ENCODE measurements around the gene PLOD1. TPM values are rescaled to one million over a fixed set of nuclear protein-coding genes. Genes with fewer than 3 reads are reported as not detected.

Gene PLOD1
- total RNA-seq, 1 experiment from 2014 or later = 156 TPM

GRCh38 chr1:11925938-11926292, 8.6 kb upstream of the PLOD1 start:
- H3K36me3 ChIP-seq (ENCODE audit: control insufficient read depth, insufficient read depth, low read length) = no peaks in the 10 kb centered on the region
- ChIA-PET POLR2A (interaction anchor here (0.5 kb wide), 1 partner anchor 126 kb away, joined by 6 read pairs; no protein-coding TSS in a partner anchor), CTCF (no interaction called here)
- no peak for DNase-seq (ENCODE audit: low read depth, low spot score)
- no peak overlapping the region for H3K27ac ChIP-seq (ENCODE audit: low read length)
- intact Hi-C loops (cut with micrococcal nuclease; ENCODE audit: unreplicated experiment) (no loop called here), in situ Hi-C loops (cut with HindIII; ENCODE audit: low pct_unique_long_range_greater_than_20kb, low sequenced_read_pairs) (no loop called here)
- TF ChIP-seq TCF7L2 (IDR thresholded peaks at IDR 0.05; ENCODE audit: low read depth, low read length) (no peak), POLR2AphosphoS5 (IDR thresholded peaks at IDR 0.05; ENCODE audit: low read depth, low read length) (no peak), SIN3A (IDR thresholded peaks at IDR 0.05; ENCODE audit: borderline replicate concordance, insufficient read depth, low read depth, low read length) (no peak), CTCF (IDR thresholded peaks at IDR 0.05) (no peak)
- TF ChIP-seq, protein P1, sequence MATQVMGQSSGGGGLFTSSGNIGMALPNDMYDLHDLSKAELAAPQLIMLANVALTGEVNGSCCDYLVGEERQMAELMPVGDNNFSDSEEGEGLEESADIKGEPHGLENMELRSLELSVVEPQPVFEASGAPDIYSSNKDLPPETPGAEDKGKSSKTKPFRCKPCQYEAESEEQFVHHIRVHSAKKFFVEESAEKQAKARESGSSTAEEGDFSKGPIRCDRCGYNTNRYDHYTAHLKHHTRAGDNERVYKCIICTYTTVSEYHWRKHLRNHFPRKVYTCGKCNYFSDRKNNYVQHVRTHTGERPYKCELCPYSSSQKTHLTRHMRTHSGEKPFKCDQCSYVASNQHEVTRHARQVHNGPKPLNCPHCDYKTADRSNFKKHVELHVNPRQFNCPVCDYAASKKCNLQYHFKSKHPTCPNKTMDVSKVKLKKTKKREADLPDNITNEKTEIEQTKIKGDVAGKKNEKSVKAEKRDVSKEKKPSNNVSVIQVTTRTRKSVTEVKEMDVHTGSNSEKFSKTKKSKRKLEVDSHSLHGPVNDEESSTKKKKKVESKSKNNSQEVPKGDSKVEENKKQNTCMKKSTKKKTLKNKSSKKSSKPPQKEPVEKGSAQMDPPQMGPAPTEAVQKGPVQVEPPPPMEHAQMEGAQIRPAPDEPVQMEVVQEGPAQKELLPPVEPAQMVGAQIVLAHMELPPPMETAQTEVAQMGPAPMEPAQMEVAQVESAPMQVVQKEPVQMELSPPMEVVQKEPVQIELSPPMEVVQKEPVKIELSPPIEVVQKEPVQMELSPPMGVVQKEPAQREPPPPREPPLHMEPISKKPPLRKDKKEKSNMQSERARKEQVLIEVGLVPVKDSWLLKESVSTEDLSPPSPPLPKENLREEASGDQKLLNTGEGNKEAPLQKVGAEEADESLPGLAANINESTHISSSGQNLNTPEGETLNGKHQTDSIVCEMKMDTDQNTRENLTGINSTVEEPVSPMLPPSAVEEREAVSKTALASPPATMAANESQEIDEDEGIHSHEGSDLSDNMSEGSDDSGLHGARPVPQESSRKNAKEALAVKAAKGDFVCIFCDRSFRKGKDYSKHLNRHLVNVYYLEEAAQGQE (IDR thresholded peaks at IDR 0.05; ENCODE audit: insufficient read depth in 1 of 2, low read depth in 2 of 2, low read length in 1 of 2) = no peak
- H3K4me3 ChIP-seq (ENCODE audit: low read depth in 2 of 2, low read length in 2 of 2) = peak overlapping the region; percentile 52 to 69
- peak; percentile 55 for ATAC-seq
- peaks cover 33% of the 10 kb centered on the region for H3K4me1 ChIP-seq (ENCODE audit: control insufficient read depth, insufficient read depth, low read length)
- BruUV-seq (replicated peaks) = no TSS peak
- no peaks in the 10 kb centered on the region for H3K27me3 ChIP-seq (ENCODE audit: control insufficient read depth, insufficient read depth, low read length)
- H3K9me3 ChIP-seq (ENCODE audit: control insufficient read depth, insufficient read depth, low read depth, low read length) = no peaks in the 10 kb centered on the region

DNA sequence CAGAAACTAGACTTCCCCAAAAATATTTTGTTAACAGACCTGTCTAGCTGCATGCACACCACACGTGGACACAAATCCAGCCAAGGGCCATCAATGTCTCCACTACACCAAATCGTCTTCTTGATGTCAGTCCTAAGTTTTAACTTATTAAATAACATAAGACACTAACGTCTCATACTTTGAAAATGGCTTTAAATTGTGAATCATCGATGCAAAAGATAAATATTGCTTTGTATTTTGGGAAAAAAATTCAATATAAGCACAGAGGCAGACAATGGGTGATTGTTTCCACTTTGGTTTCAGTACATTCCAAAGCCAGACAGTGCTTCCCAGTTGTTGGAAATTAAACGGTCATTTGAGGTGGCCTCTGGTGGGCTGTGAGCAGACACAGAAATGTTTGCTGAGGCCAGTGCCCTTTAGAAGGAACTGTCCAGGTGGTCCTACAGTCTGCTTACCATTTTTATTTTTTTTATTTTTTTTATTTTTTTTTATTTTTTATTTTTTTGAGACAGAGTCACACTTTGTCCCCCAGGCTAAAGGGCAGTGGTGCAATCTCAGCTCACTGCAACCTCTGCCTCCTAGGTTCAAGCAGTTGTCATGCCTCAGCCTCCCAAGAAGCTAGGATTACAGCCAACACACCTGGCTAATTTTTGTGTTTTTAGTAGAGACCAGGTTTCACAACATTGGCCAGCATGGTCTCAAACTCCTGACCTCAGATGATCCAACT, 6.5 kb upstream of the PLOD1 start:
- no peak overlapping the region for H3K4me3 ChIP-seq (ENCODE audit: low read depth in 2 of 2, low read length in 2 of 2)
- DNase-seq (ENCODE audit: low read depth, low spot score) = no peak
- intact Hi-C loops (cut with micrococcal nuclease; ENCODE audit: unreplicated experiment) = no loop called here
- in situ Hi-C loops (cut with HindIII; ENCODE audit: low pct_unique_long_range_greater_than_20kb, low sequenced_read_pairs) = no loop called here
- ATAC-seq = no peak
- ChIA-PET POLR2A (interaction anchor here (0.6 to 1.5 kb wide), 3 partner anchors 18 to 59 kb away, joined by 3 to 9 read pairs (median 4); no protein-coding TSS in a partner anchor), CTCF (no interaction called here)
- H3K9me3 ChIP-seq (ENCODE audit: control insufficient read depth, insufficient read depth, low read depth, low read length) = no peaks in the 10 kb centered on the region
- H3K4me1 ChIP-seq (ENCODE audit: control insufficient read depth, insufficient read depth, low read length) = peaks cover 38% of the 10 kb centered on the region
- H3K27me3 ChIP-seq (ENCODE audit: control insufficient read depth, insufficient read depth, low read length) = no peaks in the 10 kb centered on the region
- no TSS peak for BruUV-seq (replicated peaks)
- TF ChIP-seq CTCF (IDR thresholded peaks at IDR 0.05) (no peak), POLR2AphosphoS5 (IDR thresholded peaks at IDR 0.05; ENCODE audit: low read depth, low read length) (no peak), TCF7L2 (IDR thresholded peaks at IDR 0.05; ENCODE audit: low read depth, low read length) (no peak), SIN3A (IDR thresholded peaks at IDR 0.05; ENCODE audit: borderline replicate concordance, insufficient read depth, low read depth, low read length) (no peak)
- TF ChIP-seq, protein P1 (IDR thresholded peaks at IDR 0.05; ENCODE audit: insufficient read depth in 1 of 2, low read depth in 2 of 2, low read length in 1 of 2) = no peak
- H3K36me3 ChIP-seq (ENCODE audit: control insufficient read depth, insufficient read depth, low read length) = no peaks in the 10 kb centered on the region
- H3K27ac ChIP-seq (ENCODE audit: low read length) = peak overlapping the region; percentile 85

Measured in Panc1 (cell line).